Endothelial cell of umbilical vein (primary cell): ENCODE results near the gene UBE2L6.

Experiments
- CTCF ChIP-seq, 2 donors: IDR thresholded peaks; 1 replicate in 1 of 2; 2 replicates in 1 of 2; pipeline ENCODE4 v1.5.1; 2011; ENCODE audit warnings: low read length in 2 of 2, mild to moderate bottlenecking in 2 of 2, moderate library complexity in 2 of 2, control low read depth in 1 of 2, inconsistent platforms in 1 of 2, low read depth in 1 of 2; ENCODE audit not compliant: insufficient read depth in 1 of 2; ENCODE audit errors: extremely low read depth in 1 of 2
- EZH2 ChIP-seq: IDR thresholded peaks from 2 replicates; pipeline ENCODE4 v1.6.1; 2012; ENCODE audit warnings: borderline replicate concordance, low read depth, mild to moderate bottlenecking, moderate library complexity, low read length, inconsistent platforms; ENCODE audit not compliant: severe bottlenecking
- FOS ChIP-seq: IDR thresholded peaks from 2 replicates; pipeline ENCODE4 v1.6.1; 2011; ENCODE audit warnings: mild to moderate bottlenecking, low read length, moderate library complexity, borderline replicate concordance; ENCODE audit not compliant: insufficient read depth
- JUN ChIP-seq: IDR thresholded peaks from 2 replicates; pipeline ENCODE4 v1.6.1; 2011; ENCODE audit warnings: borderline replicate concordance, low read depth; ENCODE audit not compliant: insufficient read length, insufficient read depth
- MAX ChIP-seq: IDR thresholded peaks from 2 replicates; pipeline ENCODE4 v1.6.1; 2011; ENCODE audit not compliant: insufficient read depth, insufficient read length
- MYC ChIP-seq: IDR thresholded peaks from one replicate; pipeline ENCODE4 v1.6.1; 2011; ENCODE audit warnings: mild to moderate bottlenecking, low read depth, low read length
- POLR2A ChIP-seq: IDR thresholded peaks from 2 replicates; pipeline ENCODE4 v1.6.1; 2012; ENCODE audit warnings: low read depth, mild to moderate bottlenecking, control low read depth, low read length
- POLR2AphosphoS5 ChIP-seq: IDR thresholded peaks from 2 replicates; pipeline ENCODE4 v1.6.1; 2012; ENCODE audit warnings: low read depth, mild to moderate bottlenecking, control low read depth, low read length, moderate library complexity; ENCODE audit not compliant: insufficient read depth

DNA sequence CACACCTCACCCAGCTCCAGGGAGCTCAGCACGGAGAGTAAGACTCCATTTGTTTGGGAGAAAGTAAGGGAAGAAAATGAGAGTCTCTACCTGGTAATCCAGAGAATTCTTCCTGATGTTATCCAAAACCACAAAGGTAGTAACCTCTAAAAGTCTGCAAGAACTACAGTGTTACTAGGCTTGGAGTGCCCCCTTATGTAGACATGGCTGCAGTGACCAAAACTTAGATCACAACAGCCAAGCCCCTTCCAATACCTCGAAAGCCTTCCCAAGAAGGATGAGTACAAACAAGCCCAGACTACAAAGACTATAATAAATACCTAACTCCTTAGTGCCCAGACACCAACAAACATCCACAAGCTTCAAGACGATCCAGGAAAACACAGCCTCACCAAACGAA is 4.9 kb downstream of the UBE2L6 start:
- TF ChIP-seq CTCF (IDR thresholded peaks at IDR 0.05; ENCODE audit: extremely low read depth in 1 of 2, insufficient read depth in 1 of 2, low read depth in 1 of 2, low read length in 2 of 2) (no peak), POLR2A (no peak), MAX (no peak), EZH2 (no peak), MYC (no peak), JUN (no peak), FOS (no peak), POLR2AphosphoS5 (no peak)
